SK-N-SH (cell line): ENCODE measurements around the gene MAPT. TPM values are rescaled to one million over a fixed set of nuclear protein-coding genes. Genes with fewer than 3 reads are reported as not detected.

Experiments
- CTCF ChIA-PET: fragments of 300-600, 350-600 bp; formaldehyde crosslinking; extraction: SDS; loops from one replicate; lab custom pipeline; 2021; lab: Yijun Ruan, JAX
- POLR2A ChIA-PET: fragments of 350-600 bp; sonication (Branson Sonifier 250); formaldehyde crosslinking; extraction: SDS; loops from one replicate; lab custom pipeline; 2020; ENCODE audit warnings: antibody characterized with exemption, inconsistent platforms; lab: Yijun Ruan, JAX
- DNase-seq: peaks from one replicate; pipeline ENCODE4 v3.0.0; 2012
- H2AFZ ChIP-seq: fragments of 200-600 bp; sonication (generic); 2 replicates; pipeline ENCODE4 v1.8.1; 2016; ENCODE audit warnings: antibody characterized with exemption, mild to moderate bottlenecking, low read depth
- H3F3A ChIP-seq: fragments of 200-600 bp; sonication (generic); replicated peaks from 2 replicates; pipeline ENCODE3; 2016; ENCODE audit warnings: antibody characterized with exemption, mild to moderate bottlenecking; ENCODE audit not compliant: insufficient read depth
- H3K27ac ChIP-seq, 2 experiments: fragments of 200-500 bp in 1 of 2; fragments of 200-600 bp in 1 of 2; sonication (Bioruptor generic) in 1 of 2; sonication (generic), shearing (Covaris generic) in 1 of 2; 2 replicates each; pipeline versions ENCODE4 v1.5.1 to v1.6.1; 2014 to 2016; ENCODE audit warnings: low read depth in 2 of 2, inconsistent platforms in 1 of 2, low read length in 1 of 2, mild to moderate bottlenecking in 1 of 2, mixed read lengths in 1 of 2
- H3K27me3 ChIP-seq: fragments of 200-600 bp; sonication (generic), shearing (Covaris generic); 2 replicates; pipeline ENCODE4 v1.6.1; 2016; ENCODE audit warnings: mixed run types; ENCODE audit not compliant: insufficient read depth
- H3K36me3 ChIP-seq, 2 experiments: fragments of 200-500 bp in 1 of 2; fragments of 200-600 bp in 1 of 2; sonication (Bioruptor generic) in 1 of 2; sonication (generic) in 1 of 2; replicated peaks in 1 of 2; 2 replicates each; pipeline versions ENCODE3 to v1.5.1; 2014 to 2016; ENCODE audit warnings: low read length in 1 of 2, mild to moderate bottlenecking in 1 of 2; ENCODE audit not compliant: insufficient read depth in 2 of 2, control insufficient read depth in 1 of 2
- H3K4me1 ChIP-seq, 2 experiments: fragments of 200-500 bp in 1 of 2; fragments of 200-600 bp in 1 of 2; sonication (Bioruptor generic) in 1 of 2; sonication (generic), shearing (Covaris generic) in 1 of 2; 2 replicates each; pipeline versions ENCODE4 v1.5.1 to v1.6.1; 2014 to 2016; ENCODE audit warnings: low read depth in 1 of 2, low read length in 1 of 2, mixed run types in 1 of 2; ENCODE audit not compliant: insufficient read depth in 2 of 2, control insufficient read depth in 1 of 2
- H3K4me2 ChIP-seq: fragments of 200-600 bp; sonication (generic), shearing (Covaris generic); 2 replicates; pipeline ENCODE4 v1.6.1; 2017; ENCODE audit warnings: mixed run types
- H3K4me3 ChIP-seq, 2 experiments: fragments of 200-500 bp in 1 of 2; fragments of 200-600 bp in 1 of 2; sonication (Bioruptor generic) in 1 of 2; sonication (generic), shearing (Covaris generic) in 1 of 2; 2 replicates each; pipeline versions ENCODE4 v1.5.1 to v1.8.1; 2014 to 2016; ENCODE audit warnings: low read depth in 2 of 2, inconsistent platforms in 1 of 2, low read length in 1 of 2, mild to moderate bottlenecking in 1 of 2, mixed read lengths in 1 of 2, moderate library complexity in 1 of 2
- H3K79me2 ChIP-seq: fragments of 200-600 bp; sonication (generic); 2 replicates; pipeline ENCODE4 v1.8.1; 2017; ENCODE audit warnings: mild to moderate bottlenecking; ENCODE audit not compliant: insufficient read depth
- H3K9ac ChIP-seq: fragments of 200-600 bp; sonication (generic); 2 replicates; pipeline ENCODE4 v1.6.1; 2017; ENCODE audit warnings: mixed run types
- H3K9me2 ChIP-seq: fragments of 200-600 bp; sonication (generic); 2 replicates; pipeline ENCODE4 v1.6.1; 2017; ENCODE audit warnings: mixed run types
- H3K9me3 ChIP-seq: fragments of 200-600 bp; sonication (generic); 2 replicates; pipeline ENCODE4 v1.6.1; 2017; ENCODE audit warnings: mixed run types, mild to moderate bottlenecking, moderate library complexity
- H4K20me1 ChIP-seq: fragments of 200-600 bp; sonication (generic); 2 replicates; pipeline ENCODE4 v1.6.1; 2017; ENCODE audit warnings: mild to moderate bottlenecking, mixed run types; ENCODE audit not compliant: insufficient read depth
- CHD2 ChIP-seq: fragments of 150-350 bp; IDR thresholded peaks from 2 replicates; pipeline ENCODE4 v1.6.1; 2018; ENCODE audit warnings: low read length; ENCODE audit not compliant: partially characterized antibody
- EZH2phosphoT487 ChIP-seq: fragments of 200-600 bp; sonication (generic); IDR thresholded peaks from 2 replicates; pipeline ENCODE4 v1.6.1; 2017; ENCODE audit warnings: low read depth, mixed run types, mild to moderate bottlenecking, antibody characterized with exemption, moderate library complexity, borderline replicate concordance
- FOSL2 ChIP-seq: IDR thresholded peaks from 2 replicates; pipeline ENCODE4 v1.4.0; 2012; ENCODE audit warnings: low read depth, mild to moderate bottlenecking, moderate library complexity, borderline replicate concordance
- FOXJ3 ChIP-seq: sonication (generic); formaldehyde crosslinking; IDR thresholded peaks from 2 replicates; pipeline ENCODE4 v1.5.1; 2020; ENCODE audit warnings: mild to moderate bottlenecking, missing genetic modification reagents
- FOXM1 ChIP-seq: IDR thresholded peaks from 2 replicates; pipeline ENCODE4 v1.4.0; 2012; ENCODE audit warnings: low read depth, mild to moderate bottlenecking
- JUND ChIP-seq: IDR thresholded peaks from 2 replicates; pipeline ENCODE4 v1.4.0; 2012
- MEF2A ChIP-seq: IDR thresholded peaks from 2 replicates; pipeline ENCODE4 v1.4.0; 2012; ENCODE audit warnings: low read depth, borderline replicate concordance
- MXI1 ChIP-seq: IDR thresholded peaks from 2 replicates; pipeline ENCODE4 v1.6.1; 2012; ENCODE audit warnings: mild to moderate bottlenecking, low read depth, low read length, improper control_type of control experiment
- NRF1 ChIP-seq: IDR thresholded peaks from 2 replicates; pipeline ENCODE4 v1.6.1; 2012; ENCODE audit warnings: low read depth, mild to moderate bottlenecking, low read length
- PBX3 ChIP-seq: IDR thresholded peaks from 2 replicates; pipeline ENCODE4; 2012
- POLR2AphosphoS5 ChIP-seq: IDR thresholded peaks from 2 replicates; pipeline ENCODE4 v1.6.1; 2012; ENCODE audit warnings: low read depth, low read length
- TAF1 ChIP-seq: IDR thresholded peaks from 2 replicates; pipeline ENCODE4 v1.6.1; 2012; ENCODE audit warnings: low read depth, mild to moderate bottlenecking, low read length, moderate library complexity, borderline replicate concordance
- USF2 ChIP-seq: fragments of 150-350 bp; IDR thresholded peaks from 2 replicates; pipeline ENCODE4 v1.6.1; 2017; ENCODE audit warnings: antibody characterized with exemption, low read length, low read depth, borderline replicate concordance
- ZBTB33 ChIP-seq: IDR thresholded peaks from 2 replicates; pipeline ENCODE4 v1.4.0; 2012; ENCODE audit warnings: low read depth, borderline replicate concordance
- WGBS: methylation state at CpG from one replicate; pipeline ENCODE4 v1.1.6; 2017; ENCODE audit warnings: low lambda C conversion rate; 5-methylcytosine and 5-hydroxymethylcytosine counted together
- polyA plus RNA-seq, 3 experiments: library from polyadenylated mRNA; depleted of rRNA; stranded (reverse); fragments of >200 nt; gene quantifications; 2 replicates each; pipeline ENCODE4 v1.2.3, GENCODE V29; 2012
- TF ChIP-seq, protein P1 (sequence below): IDR thresholded peaks from 2 replicates; pipeline ENCODE4 v1.4.0; 2012; ENCODE audit warnings: low read depth, borderline replicate concordance

The MAPT gene
- polyA plus RNA-seq, 1 of the 3 experiments (the other 2 are of a cell fraction) = 0.74 TPM

DNA sequence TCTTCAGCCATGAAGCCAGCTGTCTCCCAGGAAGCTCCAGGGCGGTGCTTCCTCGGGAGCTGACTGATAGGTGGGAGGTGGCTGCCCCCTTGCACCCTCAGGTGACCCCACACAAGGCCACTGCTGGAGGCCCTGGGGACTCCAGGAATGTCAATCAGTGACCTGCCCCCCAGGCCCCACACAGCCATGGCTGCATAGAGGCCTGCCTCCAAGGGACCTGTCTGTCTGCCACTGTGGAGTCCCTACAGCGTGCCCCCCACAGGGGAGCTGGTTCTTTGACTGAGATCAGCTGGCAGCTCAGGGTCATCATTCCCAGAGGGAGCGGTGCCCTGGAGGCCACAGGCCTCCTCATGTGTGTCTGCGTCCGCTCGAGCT is 118.8 kb downstream of the MAPT start:
- CTCF ChIA-PET = interaction anchor here (0.5 to 3.0 kb wide), 8 partner anchors 9 to 823 kb away, joined by 3 to 13 read pairs (median 4); partner anchors contain the start of gene KANSL1

More for the DNA sequence above, 118.8 kb downstream of the MAPT start:
- Histone ChIP-seq H3F3A (no peaks in the 10 kb centered on the region), H2AFZ (no peak overlapping the region), H3K9me3 (no peaks in the 10 kb centered on the region), H3K27ac (peak overlapping the region in 1 of 2 experiments; percentile 70; a peak in 2 of 4 replicates), H3K4me3 (no peak overlapping the region), H4K20me1 (no peaks in the 10 kb centered on the region), H3K9me2 (no peaks in the 10 kb centered on the region), H3K79me2 (no peaks in the 10 kb centered on the region), H3K9ac (no peak overlapping the region), H3K36me3 (no peaks in the 10 kb centered on the region), H3K27me3 (no peaks in the 10 kb centered on the region), H3K4me2 (no peak overlapping the region), H3K4me1 (peaks cover 0 to 18% of the 10 kb centered on the region in 2 experiments; a peak in 1 of 4 replicates)
- DNase-seq = no peak
- 88% methylated on average over 5 of the region's 7 CpGs for WGBS
- no peak for TF ChIP-seq ZBTB33
- no peak for TF ChIP-seq EZH2phosphoT487
- TF ChIP-seq POLR2AphosphoS5 = no peak
- TF ChIP-seq USF2 = no peak
- TF ChIP-seq, protein P1, sequence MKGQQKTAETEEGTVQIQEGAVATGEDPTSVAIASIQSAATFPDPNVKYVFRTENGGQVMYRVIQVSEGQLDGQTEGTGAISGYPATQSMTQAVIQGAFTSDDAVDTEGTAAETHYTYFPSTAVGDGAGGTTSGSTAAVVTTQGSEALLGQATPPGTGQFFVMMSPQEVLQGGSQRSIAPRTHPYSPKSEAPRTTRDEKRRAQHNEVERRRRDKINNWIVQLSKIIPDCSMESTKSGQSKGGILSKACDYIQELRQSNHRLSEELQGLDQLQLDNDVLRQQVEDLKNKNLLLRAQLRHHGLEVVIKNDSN = no peak
- TF ChIP-seq JUND = no peak
- no peak for TF ChIP-seq TAF1
- no peak for TF ChIP-seq FOSL2
- TF ChIP-seq MEF2A = no peak
- TF ChIP-seq CHD2 = no peak
- no peak for TF ChIP-seq NRF1
- TF ChIP-seq FOXJ3 = no peak
- no peak for TF ChIP-seq PBX3
- no peak for TF ChIP-seq MXI1
- no peak for TF ChIP-seq FOXM1
- POLR2A ChIA-PET = no interaction called here
